GM18526 (cell line): ENCODE measurements around the gene RIC3.

ENCODE experiments used
- POLR2A ChIP-seq: IDR thresholded peaks from 3 replicates; pipeline ENCODE4 v1.6.1; 2011; ENCODE audit not compliant: insufficient read length; ENCODE audit errors: extremely low read depth

Gene RIC3

DNA sequence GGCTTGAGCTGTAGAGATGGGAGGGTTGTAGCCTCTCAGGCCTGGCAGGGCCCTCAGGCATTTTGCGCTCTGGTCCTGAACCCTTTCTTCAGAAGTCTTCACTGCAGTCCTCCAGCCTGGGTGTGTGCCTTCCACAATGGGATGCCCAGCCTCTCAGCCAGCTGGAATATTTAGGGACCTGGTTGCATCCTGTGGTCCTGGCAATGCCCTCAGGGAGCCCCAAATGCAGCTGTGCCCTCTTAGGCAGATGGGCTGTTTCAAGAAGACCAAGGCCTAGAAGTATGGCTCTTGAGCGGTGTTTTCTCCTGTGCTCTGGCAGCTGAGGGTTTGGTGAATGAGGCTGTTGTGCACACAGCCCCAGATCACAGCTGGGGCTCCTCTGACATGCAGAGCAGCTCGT is 81.1 kb downstream of the RIC3 start:
- no peak for TF ChIP-seq POLR2A

DNA sequence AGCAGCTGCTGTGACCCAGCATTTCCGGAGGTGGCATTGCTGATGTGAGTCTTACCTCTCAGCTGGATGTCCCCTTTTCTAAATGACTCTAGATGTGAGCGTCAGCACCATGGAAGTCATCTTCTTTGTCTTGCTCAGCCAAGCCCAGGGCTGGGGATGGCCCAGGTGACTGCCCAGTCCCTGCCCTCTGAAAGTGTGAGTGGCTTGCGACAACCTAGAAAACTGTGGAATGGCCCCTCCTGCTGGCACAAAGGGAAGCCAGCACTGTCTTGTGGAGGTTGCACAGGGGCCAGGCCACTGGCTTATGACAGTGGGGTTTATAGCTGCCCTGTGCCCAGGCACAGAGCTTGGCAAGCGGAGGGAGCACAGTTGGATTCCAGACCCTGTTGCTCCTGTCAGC is 81.6 kb downstream of the RIC3 start:
- no peak for TF ChIP-seq POLR2A

DNA sequence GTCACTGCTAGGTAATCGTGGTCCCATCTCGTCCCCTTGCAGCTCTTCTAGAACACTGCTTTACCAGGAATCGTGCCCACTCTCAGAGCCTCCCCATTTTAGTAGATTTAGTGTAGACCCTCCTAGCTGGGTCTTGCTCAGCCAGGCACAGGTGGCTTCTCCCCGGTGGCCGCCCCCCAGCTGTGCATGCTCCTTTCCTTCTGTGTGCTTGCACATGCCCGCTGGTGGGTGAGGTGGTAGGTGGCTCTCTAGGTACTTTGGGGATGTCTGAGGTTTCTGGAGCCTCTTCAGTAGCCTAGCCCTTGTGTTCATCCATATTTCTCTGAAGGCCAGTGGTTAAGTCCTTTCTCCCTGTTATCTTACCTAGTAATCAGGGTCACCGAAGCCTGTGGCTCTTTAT is 82.3 kb downstream of the RIC3 start:
- TF ChIP-seq POLR2A, result no peak

DNA sequence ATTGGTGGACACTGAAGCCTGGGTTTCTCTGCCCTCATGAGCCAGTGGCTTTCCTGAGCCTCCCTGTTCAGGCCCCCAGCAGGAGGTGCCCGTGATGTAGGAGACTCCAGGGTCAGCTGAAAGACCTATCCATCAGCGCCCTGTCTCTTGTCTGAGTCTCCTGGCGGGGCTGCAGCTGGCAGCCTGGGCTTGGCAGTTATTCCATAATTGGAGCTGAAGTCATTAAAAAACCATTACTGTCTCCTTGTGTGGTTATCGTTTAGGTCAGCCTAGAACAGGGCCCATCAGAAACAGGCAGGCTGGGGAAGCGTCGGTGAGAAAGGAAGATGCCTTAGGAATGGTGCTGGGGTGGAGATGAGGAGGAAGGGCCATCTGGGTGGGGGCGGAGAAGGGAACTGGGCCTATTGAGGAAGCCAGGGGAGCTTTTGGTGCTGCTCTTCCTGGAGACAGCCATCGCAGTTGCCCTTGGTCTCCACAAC is 82.8 kb downstream of the RIC3 start:
- TF ChIP-seq POLR2A, result no peak

DNA sequence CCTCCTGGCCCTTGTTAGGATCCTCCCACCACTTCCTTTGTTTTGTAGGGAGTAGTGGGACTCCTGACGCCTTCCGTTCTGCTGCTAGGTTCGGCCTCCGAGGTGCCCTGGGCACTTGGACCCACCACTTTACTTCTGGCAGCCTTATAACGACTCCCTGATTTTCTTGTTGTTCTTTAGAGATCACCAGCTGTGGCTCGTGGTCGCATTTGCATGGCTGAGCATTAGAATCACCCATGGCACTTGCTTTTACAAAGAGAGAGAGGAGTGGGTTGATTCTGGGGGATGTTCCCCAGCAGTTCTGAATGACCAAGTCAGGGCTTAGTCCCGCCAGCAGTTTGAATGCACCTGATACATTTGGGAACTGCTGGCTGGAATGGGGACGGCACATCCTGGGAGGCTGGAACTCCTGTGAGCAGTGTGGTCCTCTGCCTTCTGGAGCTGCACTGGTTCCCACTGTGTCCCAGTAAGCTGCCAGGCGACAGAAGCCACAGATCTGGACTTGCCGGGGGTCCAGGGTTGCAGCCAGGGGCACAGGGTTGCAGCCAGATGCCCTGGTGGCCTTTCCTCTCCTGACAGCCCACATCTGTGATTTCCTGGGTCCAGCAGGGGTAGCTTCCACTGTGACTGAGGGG is 83.7 kb downstream of the RIC3 start:
- no peak for TF ChIP-seq POLR2A

DNA sequence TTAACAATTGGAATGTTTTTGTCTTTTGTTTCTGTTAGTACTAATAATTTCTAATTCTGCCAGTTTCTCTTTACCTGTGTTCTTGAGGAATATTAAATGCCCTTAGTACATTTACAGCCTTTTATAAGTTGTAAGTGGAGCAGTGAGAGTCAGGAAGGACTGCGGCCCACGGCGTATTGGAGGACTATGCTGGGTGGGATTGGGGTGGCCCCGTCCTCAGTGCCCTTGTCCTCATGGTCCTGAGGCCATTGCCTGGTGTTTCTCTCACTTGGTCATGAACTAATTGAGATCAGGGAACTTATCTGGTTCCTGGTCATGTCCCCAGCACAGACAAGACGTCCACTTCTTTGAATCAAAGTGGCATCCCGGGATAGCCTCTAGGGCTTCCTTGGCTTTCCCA is 84.5 kb downstream of the RIC3 start:
- no peak for TF ChIP-seq POLR2A

DNA sequence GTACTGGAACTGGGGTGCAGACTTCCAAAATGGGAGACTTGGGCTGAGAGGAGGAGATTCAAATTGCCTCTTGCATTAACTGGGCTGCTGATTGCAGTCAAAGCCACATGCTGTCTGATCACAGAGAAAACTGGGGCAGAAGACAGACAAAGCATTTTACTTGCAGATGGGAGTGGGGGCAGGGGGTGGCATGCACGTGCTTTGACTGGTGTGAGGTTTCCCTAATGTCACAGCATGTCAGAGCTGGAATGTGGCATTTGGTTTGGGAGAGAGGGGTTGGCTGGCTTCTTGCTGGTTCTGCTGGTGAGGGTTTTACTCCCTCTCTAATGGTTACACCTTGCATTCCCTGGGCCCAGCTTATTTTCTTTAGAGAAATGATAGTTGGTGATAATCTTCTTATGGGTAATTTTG is 84.9 kb downstream of the RIC3 start:
- no peak for TF ChIP-seq POLR2A

DNA sequence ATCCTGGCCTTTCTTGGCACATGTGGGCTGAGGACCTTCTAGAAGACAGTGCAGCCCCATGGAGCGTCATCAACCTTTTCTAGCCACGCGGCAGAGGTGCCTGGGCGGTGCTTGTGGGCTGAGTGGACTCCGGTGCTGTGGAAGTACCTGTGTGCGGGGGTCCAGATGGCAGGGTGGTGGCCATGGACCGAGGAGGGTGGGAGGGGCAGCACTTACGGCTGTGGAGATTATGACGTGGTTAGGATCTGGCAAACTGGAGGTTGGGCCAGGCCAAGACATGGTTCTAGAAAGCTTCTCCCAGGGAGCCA is 85.8 kb downstream of the RIC3 start:
- TF ChIP-seq POLR2A, result no peak

DNA sequence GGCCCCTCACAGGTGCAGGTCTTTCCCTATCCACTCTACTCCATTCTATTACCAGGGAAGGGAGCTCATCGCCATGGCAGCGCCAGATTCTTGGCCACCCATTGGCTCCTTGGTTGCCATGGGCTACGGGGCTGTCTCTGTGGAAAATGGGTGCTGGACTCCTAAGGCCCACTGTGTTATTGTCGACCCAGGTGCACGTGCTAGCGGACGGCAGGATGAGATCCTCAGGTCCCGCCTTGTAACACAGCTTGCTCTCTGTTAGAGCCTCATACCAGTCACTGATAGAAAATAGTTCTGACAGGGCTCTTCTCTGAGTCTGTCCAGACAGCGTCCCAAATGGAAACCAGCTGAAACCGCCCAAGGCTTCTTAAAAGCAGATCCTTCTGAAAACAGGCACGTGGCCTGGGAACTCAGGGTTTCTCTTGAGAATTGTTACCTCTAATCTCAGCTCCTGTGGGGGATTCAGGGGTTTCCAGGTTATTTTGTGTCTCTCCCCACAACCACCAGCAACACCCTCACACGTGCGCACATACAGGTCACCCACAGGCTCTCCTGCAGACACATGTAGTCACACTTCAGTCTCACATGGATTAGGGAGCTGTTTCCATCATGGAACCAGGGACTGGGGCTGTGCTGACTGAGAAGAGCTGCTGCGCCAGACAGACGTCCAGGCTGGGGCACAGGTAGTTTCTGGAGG is 86.3 kb downstream of the RIC3 start:
- no peak for TF ChIP-seq POLR2A

DNA sequence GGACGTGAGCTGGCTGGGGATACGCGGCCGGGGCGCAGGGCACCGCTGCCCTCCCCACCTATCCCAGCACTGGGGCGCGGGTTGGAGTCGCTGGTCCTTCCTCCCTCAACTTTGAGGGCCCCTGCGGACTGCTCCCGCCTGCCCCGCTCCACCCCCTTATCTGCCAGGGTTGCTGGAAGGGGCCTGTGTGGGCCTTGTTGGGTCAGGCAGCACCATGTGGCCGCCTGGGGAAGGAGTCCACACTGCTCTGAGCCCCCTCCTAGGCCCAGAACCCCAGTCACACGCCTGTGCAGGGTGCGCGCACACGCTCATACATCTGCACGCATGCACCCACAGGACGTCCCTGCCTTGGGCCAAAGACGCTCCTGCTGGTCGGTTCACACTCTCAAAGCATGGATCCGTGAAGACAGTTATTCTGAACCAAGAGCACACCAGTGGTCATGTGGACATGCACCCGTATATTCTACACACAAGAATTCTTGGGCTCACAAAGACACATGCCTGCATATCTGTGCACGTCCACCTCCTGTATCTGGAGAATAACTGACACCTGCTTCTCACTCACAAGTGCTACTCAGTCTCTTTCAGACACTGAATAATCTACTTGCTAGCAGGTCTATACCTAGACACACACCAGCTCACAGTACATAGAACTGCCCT is 87.1 kb downstream of the RIC3 start:
- TF ChIP-seq POLR2A, result no peak

DNA sequence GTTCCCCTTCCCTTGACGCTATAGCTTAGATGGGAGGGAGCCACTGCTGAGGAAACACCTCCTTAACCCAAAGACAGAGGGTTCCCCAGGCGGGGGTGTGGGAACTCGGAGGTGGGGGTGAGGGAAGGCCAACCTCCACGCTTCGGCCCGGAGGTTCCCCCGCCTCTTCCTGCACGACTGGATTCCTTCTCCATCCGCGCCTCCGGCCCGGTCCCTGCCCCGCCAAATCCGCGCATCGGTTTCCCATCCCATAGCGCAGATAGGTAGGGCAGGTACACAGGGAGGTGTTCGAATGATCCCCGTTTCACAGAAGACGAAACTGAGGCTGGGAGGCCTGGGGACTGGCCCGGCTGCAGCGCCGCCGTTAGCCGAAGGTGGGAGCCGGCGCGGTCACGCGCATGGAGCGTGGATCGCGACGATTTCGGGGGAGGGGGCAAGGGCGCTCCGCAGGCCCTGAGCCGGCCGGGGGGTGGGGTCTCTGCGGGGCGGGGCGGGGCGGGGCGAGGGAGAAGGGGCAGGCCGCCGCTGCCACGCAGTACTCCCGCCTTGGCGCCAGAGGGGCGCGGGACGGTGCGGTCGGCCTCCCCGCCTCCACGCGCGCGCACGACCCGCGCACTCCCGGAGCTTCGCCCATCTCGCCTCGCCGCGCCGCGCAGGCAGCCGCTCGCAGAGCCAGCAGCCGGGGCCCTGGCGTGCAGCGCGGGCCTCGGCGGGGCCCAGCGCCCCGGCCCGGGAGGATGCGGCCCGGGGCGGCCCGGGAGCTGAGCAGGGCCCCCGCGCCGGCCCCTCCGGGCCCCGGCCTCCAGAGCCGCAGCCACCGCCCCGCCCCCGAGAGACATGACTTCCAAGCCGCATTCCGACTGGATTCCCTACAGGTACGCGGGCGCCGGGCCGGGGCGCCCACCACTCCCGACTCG is 87.9 kb downstream of the RIC3 start, which contains the start of gene TUB:
Gene TUB (plus strand): TSS at position 538 of the 917 bp plus-strand sequence. CDS start 300 bp downstream, at position 838.
- TF ChIP-seq POLR2A, result no peak

DNA sequence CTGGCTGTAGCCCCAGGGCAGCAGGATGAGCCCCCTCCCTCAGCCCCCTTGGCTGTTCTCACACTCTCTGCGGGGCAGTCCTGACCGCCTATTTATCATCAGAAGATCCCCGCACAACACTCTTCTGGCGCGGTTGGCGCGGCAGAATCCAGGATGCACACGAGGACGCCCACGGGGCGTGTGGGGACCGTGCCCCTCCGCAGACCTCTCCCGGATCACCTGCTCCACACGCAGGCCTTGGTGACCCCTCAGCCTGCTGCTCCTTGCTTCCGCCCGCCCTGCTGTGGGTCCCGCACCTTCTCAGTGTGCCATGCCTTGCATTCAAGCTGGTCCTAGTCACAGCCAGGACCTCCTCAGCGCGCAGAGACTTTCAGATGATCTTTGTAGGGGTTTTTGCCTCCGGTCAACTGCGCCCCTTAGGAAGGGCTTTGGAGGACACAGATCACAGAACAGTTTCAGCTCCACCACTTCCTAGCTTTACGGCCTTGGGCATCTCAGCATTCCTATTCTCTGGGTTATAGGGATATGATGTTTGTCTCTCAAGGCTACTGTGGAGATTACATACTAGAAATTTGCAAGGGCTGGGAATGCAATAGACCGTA is 88.7 kb downstream of the RIC3 start:
- no peak for TF ChIP-seq POLR2A

DNA sequence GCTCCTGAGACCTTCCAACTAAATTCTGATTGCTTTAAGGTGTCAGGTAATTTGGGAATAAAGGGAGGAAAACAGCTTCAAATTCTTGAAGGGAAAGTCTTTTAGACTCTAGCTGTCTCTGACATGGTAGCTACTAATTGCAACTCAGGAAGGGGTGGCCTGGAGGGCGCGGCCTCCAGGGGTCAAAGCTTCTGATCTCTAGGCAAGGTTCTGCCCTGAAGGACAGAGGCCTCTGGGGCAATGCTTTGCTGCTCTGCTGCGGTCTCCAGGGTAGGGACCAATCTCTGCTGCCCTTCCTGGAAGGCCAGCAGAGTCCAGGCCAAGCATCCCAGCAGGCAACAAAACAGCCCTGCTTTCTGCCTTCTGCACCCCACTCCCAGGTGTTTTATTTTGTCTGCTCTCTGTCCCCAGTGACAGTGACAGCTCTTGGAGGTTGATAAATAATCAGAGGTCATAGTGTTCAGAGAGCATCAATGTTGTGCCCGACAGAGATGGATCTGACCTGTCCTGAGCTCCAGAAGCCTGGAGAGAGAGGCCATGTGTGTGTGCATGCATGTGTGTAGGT is 89.6 kb downstream of the RIC3 start:
- no peak for TF ChIP-seq POLR2A

DNA sequence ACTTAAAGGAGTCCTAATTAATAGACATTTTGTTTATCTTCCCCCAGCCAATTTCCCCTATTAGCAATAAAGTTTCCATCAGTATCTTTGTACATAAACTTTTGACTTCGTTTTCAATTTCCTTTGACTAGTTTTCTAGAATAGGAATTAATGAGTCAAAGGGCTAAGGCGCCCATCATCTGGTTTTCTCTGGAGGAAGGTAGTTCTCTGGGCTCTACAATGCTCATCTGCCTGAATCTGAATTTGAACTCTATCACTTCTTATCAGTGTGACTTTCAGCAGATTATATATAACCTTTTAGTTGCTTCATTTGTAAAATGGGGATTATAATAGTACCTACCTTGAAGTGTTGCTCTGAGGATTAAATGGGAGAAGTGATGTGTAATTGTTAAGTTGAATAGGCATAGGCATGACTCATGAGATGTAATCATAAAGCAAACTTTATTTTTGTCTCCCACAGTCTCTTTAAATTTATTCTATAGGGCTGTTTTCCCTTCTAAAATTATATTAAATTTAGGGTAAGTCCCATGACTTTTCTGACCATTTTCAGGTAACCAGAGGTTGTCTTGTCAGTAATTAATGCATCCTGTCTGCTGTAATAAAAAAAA is 93.6 kb downstream of the RIC3 start:
- no peak for TF ChIP-seq POLR2A
